ENCODE measurements around the gene LIN54.
"Not testable (repeated sequence)": the region's sequence is repeated elsewhere in the genome, so short reads cannot be mapped to it uniquely, and the experiment has no call there.

The LIN54 gene

DNA sequence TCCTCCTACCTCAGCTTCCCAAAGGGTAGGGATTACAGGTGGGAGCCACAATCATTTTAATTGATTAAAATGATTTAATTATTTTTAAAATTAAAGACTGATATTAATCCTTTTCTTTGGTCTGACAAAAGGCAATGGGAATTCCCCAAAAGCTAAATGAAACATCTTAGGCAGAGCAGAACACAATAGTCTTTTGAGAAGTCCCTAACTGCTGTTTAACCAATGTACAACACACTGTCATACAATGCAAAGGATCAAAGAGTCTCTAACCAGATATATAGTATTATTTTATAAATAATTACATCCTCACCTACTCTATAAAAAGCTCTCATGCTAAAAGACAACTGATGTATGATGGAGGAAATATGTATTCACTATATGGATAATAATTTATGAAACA, 63.1 kb downstream of the LIN54 start:
- TF ChIP-seq SUZ12 (IDR thresholded peaks at IDR 0.05; ENCODE audit: extremely low read depth, insufficient read depth, insufficient read length) (no peak), ZNF274 (IDR thresholded peaks at IDR 0.05; ENCODE audit: low read depth, low read length) (no peak), YY1 (IDR thresholded peaks at IDR 0.05; ENCODE audit: insufficient read depth, insufficient read length) (no peak)
- Histone ChIP-seq H3K4me3 (ENCODE audit: insufficient read length, low read depth) (no peak overlapping the region), H3K36me3 (ENCODE audit: insufficient read depth, insufficient read length, low read length) (peaks cover 1% of the 10 kb centered on the region)

DNA sequence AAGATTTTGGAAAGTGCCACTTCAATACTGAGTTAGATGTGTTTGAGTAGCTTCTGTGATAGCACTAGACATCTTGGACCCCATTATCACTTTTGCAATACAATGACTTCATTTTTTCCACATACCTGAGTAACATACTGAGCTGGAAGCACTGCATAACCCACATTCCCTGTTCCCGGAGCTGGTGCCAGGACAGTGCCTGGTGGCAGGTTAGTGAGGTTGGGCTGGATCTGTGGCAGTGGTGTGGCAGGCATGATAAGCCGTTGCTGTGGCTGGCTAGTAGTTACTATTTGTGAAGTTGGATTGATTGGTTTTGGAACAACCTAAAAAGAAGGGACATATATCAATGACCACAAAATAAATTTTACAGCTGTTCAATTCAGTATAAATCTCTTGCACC, 71.2 kb downstream of the LIN54 start:
- Histone ChIP-seq H3K9ac (ENCODE audit: insufficient read length, low read depth) (no peak overlapping the region), H3K27me3 (ENCODE audit: insufficient read depth, insufficient read length) (no peaks in the 10 kb centered on the region), H3K4me3 (ENCODE audit: insufficient read length, low read depth) (no peak overlapping the region), H3K9me3 (ENCODE audit: insufficient read depth, low read length) (no peaks in the 10 kb centered on the region), H3K36me3 (ENCODE audit: insufficient read depth, insufficient read length, low read length) (peaks cover 15% of the 10 kb centered on the region), H3K4me1 (ENCODE audit: insufficient read depth, insufficient read length) (no peaks in the 10 kb centered on the region)
- TF ChIP-seq ZNF274 (IDR thresholded peaks at IDR 0.05; ENCODE audit: low read depth, low read length): no peak
- TF ChIP-seq YY1 (IDR thresholded peaks at IDR 0.05; ENCODE audit: insufficient read depth, insufficient read length): no peak
- TF ChIP-seq SUZ12 (IDR thresholded peaks at IDR 0.05; ENCODE audit: extremely low read depth, insufficient read depth, insufficient read length): no peak
- no peak for DNase-seq (ENCODE audit: low read depth, low spot score)

More for the DNA sequence above, 63.1 kb downstream of the LIN54 start:
- Histone ChIP-seq H3K27me3 (ENCODE audit: insufficient read depth, insufficient read length) (no peaks in the 10 kb centered on the region), H3K9ac (ENCODE audit: insufficient read length, low read depth) (no peak overlapping the region), H3K4me1 (ENCODE audit: insufficient read depth, insufficient read length) (no peaks in the 10 kb centered on the region), H3K9me3 (ENCODE audit: insufficient read depth, low read length) (no peaks in the 10 kb centered on the region)
- DNase-seq (ENCODE audit: low read depth, low spot score): no peak

DNA sequence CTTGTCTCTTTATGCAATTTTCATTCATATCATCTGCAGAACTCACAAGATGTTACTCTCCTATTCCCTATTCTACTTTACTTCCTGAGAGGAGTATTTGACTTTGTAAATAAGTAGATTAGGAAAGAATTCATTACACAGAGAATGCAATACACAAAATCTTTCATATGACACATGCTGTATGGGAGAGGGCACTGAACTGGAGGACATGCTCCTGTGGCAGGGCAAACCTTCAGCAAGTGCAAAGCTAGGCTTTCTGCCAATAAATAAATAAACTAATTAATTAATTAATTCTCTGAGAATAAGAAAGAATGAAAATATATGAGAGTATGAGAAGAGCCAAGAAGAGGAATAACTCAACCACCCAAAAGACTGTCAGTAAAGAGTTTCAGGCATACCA, 76.2 kb downstream of the LIN54 start:
- peaks cover 10% of the 10 kb centered on the region for H3K36me3 ChIP-seq (ENCODE audit: insufficient read depth, insufficient read length, low read length)
- no peak for DNase-seq (ENCODE audit: low read depth, low spot score)

DNA sequence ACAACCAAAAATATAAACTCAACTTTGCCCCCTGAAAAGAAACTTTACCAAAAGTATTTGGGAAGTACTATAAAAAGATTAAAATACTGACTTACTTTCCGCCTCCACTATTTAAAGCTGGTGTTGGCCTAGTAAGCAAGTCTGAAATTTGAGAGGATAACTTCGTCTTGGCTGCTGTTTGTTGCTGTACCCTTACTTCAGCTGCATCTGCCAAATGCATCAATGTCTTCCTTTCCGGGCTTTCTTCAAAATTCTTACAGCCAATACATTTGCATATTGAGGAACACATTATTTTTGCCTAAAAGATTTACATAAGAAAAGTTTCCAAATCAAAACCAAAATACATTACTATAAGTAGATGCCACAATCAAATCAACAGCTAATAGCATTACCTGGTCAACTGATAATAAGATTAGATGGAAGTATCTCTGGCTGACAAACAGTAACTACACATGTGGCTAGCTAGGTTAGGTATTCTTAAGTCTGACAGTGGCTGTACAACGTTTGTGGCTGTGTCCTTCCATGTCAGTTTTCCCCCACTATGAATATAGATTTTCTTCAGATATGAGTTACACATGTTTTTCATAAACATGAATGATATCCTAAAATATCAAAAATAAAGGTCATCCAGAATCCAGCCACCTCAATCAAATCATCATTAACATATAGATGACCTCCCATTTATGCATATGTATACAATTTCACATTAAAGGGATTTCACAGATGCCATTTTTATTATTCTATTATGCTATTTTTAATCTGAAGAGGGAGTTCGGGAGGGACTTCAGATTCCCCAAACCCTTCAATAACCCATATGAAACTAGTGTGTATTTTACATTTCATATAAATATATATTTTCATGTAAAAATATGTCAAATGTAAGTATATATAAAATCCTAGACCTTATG, 79.5 kb downstream of the LIN54 start:
- Histone ChIP-seq H3K4me3 (ENCODE audit: insufficient read length, low read depth) (no peak overlapping the region), H3K27me3 (ENCODE audit: insufficient read depth, insufficient read length) (no peaks in the 10 kb centered on the region), H3K9me3 (ENCODE audit: insufficient read depth, low read length) (no peaks in the 10 kb centered on the region), H3K36me3 (ENCODE audit: insufficient read depth, insufficient read length, low read length) (peaks cover 5% of the 10 kb centered on the region), H3K4me1 (ENCODE audit: insufficient read depth, insufficient read length) (no peaks in the 10 kb centered on the region), H3K9ac (ENCODE audit: insufficient read length, low read depth) (no peak overlapping the region)
- TF ChIP-seq ZNF274 (IDR thresholded peaks at IDR 0.05; ENCODE audit: low read depth, low read length): no peak
- no peak for TF ChIP-seq SUZ12 (IDR thresholded peaks at IDR 0.05; ENCODE audit: extremely low read depth, insufficient read depth, insufficient read length)
- TF ChIP-seq YY1 (IDR thresholded peaks at IDR 0.05; ENCODE audit: insufficient read depth, insufficient read length): no peak
- no peak for DNase-seq (ENCODE audit: low read depth, low spot score)

More for the DNA sequence above, 76.2 kb downstream of the LIN54 start:
- no peak for TF ChIP-seq ZNF274 (IDR thresholded peaks at IDR 0.05; ENCODE audit: low read depth, low read length)
- TF ChIP-seq SUZ12 (IDR thresholded peaks at IDR 0.05; ENCODE audit: extremely low read depth, insufficient read depth, insufficient read length): no peak
- no peak for TF ChIP-seq YY1 (IDR thresholded peaks at IDR 0.05; ENCODE audit: insufficient read depth, insufficient read length)
- Histone ChIP-seq H3K27me3 (ENCODE audit: insufficient read depth, insufficient read length) (no peaks in the 10 kb centered on the region), H3K4me3 (ENCODE audit: insufficient read length, low read depth) (no peak overlapping the region), H3K9me3 (ENCODE audit: insufficient read depth, low read length) (no peaks in the 10 kb centered on the region), H3K4me1 (ENCODE audit: insufficient read depth, insufficient read length) (no peaks in the 10 kb centered on the region), H3K9ac (ENCODE audit: insufficient read length, low read depth) (no peak overlapping the region)

- Histone ChIP-seq H3K9me3 (ENCODE audit: insufficient read depth, low read length) (no peaks in the 10 kb centered on the region), H3K27me3 (ENCODE audit: insufficient read depth, insufficient read length) (no peaks in the 10 kb centered on the region), H3K4me1 (ENCODE audit: insufficient read depth, insufficient read length) (no peaks in the 10 kb centered on the region), H3K4me3 (ENCODE audit: insufficient read length, low read depth) (no peak overlapping the region), H3K36me3 (ENCODE audit: insufficient read depth, insufficient read length, low read length) (peaks cover 13% of the 10 kb centered on the region), H3K9ac (ENCODE audit: insufficient read length, low read depth) (no peak overlapping the region)
- DNase-seq (ENCODE audit: low read depth, low spot score): no peak
- TF ChIP-seq YY1 (IDR thresholded peaks at IDR 0.05; ENCODE audit: insufficient read depth, insufficient read length) (no peak), SUZ12 (IDR thresholded peaks at IDR 0.05; ENCODE audit: extremely low read depth, insufficient read depth, insufficient read length) (no peak), ZNF274 (IDR thresholded peaks at IDR 0.05; ENCODE audit: low read depth, low read length) (no peak)
These were observed 88.8 kb downstream of the LIN54 start for GRCh38 chr4:82921795-82922194.

- Histone ChIP-seq H3K27me3 (ENCODE audit: insufficient read depth, insufficient read length) (no peaks in the 10 kb centered on the region), H3K9me3 (ENCODE audit: insufficient read depth, low read length) (no peaks in the 10 kb centered on the region), H3K4me1 (ENCODE audit: insufficient read depth, insufficient read length) (no peaks in the 10 kb centered on the region), H3K36me3 (ENCODE audit: insufficient read depth, insufficient read length, low read length) (peaks cover 15% of the 10 kb centered on the region), H3K9ac (ENCODE audit: insufficient read length, low read depth) (no peak overlapping the region), H3K4me3 (ENCODE audit: insufficient read length, low read depth) (no peak overlapping the region)
- no peak for DNase-seq (ENCODE audit: low read depth, low spot score)
- no peak for TF ChIP-seq ZNF274 (IDR thresholded peaks at IDR 0.05; ENCODE audit: low read depth, low read length)
- no peak for TF ChIP-seq YY1 (IDR thresholded peaks at IDR 0.05; ENCODE audit: insufficient read depth, insufficient read length)
- no peak for TF ChIP-seq SUZ12 (IDR thresholded peaks at IDR 0.05; ENCODE audit: extremely low read depth, insufficient read depth, insufficient read length)
These were observed 91.2 kb downstream of the LIN54 start for GRCh38 chr4:82919386-82919785.

- TF ChIP-seq SUZ12 (IDR thresholded peaks at IDR 0.05; ENCODE audit: extremely low read depth, insufficient read depth, insufficient read length) (no peak), ZNF274 (IDR thresholded peaks at IDR 0.05; ENCODE audit: low read depth, low read length) (no peak), YY1 (IDR thresholded peaks at IDR 0.05; ENCODE audit: insufficient read depth, insufficient read length) (no peak)
- DNase-seq (ENCODE audit: low read depth, low spot score): no peak
- Histone ChIP-seq H3K27me3 (ENCODE audit: insufficient read depth, insufficient read length) (no peaks in the 10 kb centered on the region), H3K36me3 (ENCODE audit: insufficient read depth, insufficient read length, low read length) (peaks cover 15% of the 10 kb centered on the region), H3K4me1 (ENCODE audit: insufficient read depth, insufficient read length) (no peaks in the 10 kb centered on the region), H3K9ac (ENCODE audit: insufficient read length, low read depth) (no peak overlapping the region), H3K9me3 (ENCODE audit: insufficient read depth, low read length) (no peaks in the 10 kb centered on the region), H3K4me3 (ENCODE audit: insufficient read length, low read depth) (no peak overlapping the region)
These were observed 92.5 kb downstream of the LIN54 start for GRCh38 chr4:82918091-82918490.

DNA sequence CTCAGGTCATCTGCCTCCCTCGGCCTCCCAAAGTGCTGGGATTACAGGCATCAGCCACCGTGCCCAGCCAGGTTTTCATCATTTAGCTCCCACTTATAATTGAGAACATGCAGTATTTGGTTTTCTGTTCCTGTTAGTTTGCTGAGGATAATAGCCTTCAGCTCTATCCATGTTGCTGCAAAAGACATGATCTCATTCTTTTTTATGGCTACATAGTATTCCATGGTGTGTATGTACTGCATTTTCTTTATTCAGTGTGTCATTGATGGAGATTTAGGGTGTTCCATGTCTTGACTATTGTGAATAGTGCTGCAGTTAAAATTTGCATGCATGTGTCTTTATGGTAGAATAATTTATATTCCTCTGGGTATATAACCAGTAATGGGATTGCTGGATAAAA, 96.7 kb downstream of the LIN54 start:
- DNase-seq (ENCODE audit: low read depth, low spot score); H3K4me1 ChIP-seq (ENCODE audit: insufficient read depth, insufficient read length); H3K9ac ChIP-seq (ENCODE audit: insufficient read length, low read depth); H3K9me3 ChIP-seq (ENCODE audit: insufficient read depth, low read length); H3K4me3 ChIP-seq (ENCODE audit: insufficient read length, low read depth); H3K27me3 ChIP-seq (ENCODE audit: insufficient read depth, insufficient read length): not testable (repeated sequence)
- peaks cover 21% of the 10 kb centered on the region for H3K36me3 ChIP-seq (ENCODE audit: insufficient read depth, insufficient read length, low read length)
